Keratinocyte (primary cell): ENCODE results near the gene CLN6. TPM values are rescaled to one million over a fixed set of nuclear protein-coding genes. Genes with fewer than 3 reads are reported as not detected.
A peak's percentile ranks its signal among the peaks of the same experiment; 100 is the strongest.

Experiments used
- DNase-seq: peaks from one replicate; pipeline ENCODE4 v3.0.0-alpha.2; 2011; ENCODE audit warnings: low read depth, missing footprints, low spot score
- FAIRE-seq: peaks from 2 replicates; lab custom pipeline; 2011; peaks lifted over from hg19 to GRCh38; lab: Jason Lieb, UNC
- H2AFZ ChIP-seq: 2 replicates; pipeline ENCODE4 v1.6.0; 2012; ENCODE audit warnings: low read length, control low read depth, inconsistent platforms; ENCODE audit not compliant: control insufficient read depth
- H3K27ac ChIP-seq: 2 replicates; pipeline ENCODE4 v1.5.1; 2011; ENCODE audit warnings: low read length; ENCODE audit not compliant: control insufficient read depth, insufficient read depth
- H3K27me3 ChIP-seq: 3 replicates; pipeline ENCODE4 v1.6.0; 2011; ENCODE audit warnings: low read length; ENCODE audit not compliant: control insufficient read depth, insufficient read depth; ENCODE audit errors: extremely low read depth
- H3K36me3 ChIP-seq, 2 experiments: 2 replicates in 1 of 2; 3 replicates in 1 of 2; pipeline ENCODE4 v1.5.1; 2011; ENCODE audit warnings: low read length in 2 of 2, mild to moderate bottlenecking in 1 of 2; ENCODE audit not compliant: control insufficient read depth in 2 of 2, insufficient read depth in 2 of 2; ENCODE audit errors: extremely low read depth in 1 of 2
- H3K4me1 ChIP-seq: 3 replicates; pipeline ENCODE4 v1.5.1; 2011; ENCODE audit warnings: low read length; ENCODE audit not compliant: control insufficient read depth, insufficient read depth; ENCODE audit errors: extremely low read depth
- H3K4me2 ChIP-seq: 3 replicates; pipeline ENCODE4 v1.6.0; 2011; ENCODE audit warnings: low read depth, low read length; ENCODE audit not compliant: control insufficient read depth, insufficient read depth; ENCODE audit errors: extremely low read depth
- H3K4me3 ChIP-seq, 3 experiments: fragments of 200-600 bp in 1 of 3; sonication (generic) in 1 of 3; 2 replicates in 2 of 3; 3 replicates in 1 of 3; pipeline ENCODE4 v1.5.1; 2011 to 2016; ENCODE audit warnings: low read length in 3 of 3, mild to moderate bottlenecking in 3 of 3, control low read depth in 2 of 3, inconsistent platforms in 1 of 3, low read depth in 1 of 3, mixed read lengths in 1 of 3, mixed run types in 1 of 3, moderate library complexity in 1 of 3; ENCODE audit not compliant: control insufficient read depth in 2 of 3, insufficient read depth in 2 of 3; ENCODE audit errors: extremely low read depth in 1 of 3
- H3K79me2 ChIP-seq: 2 replicates; pipeline ENCODE4 v1.6.0; 2012; ENCODE audit warnings: low read length; ENCODE audit not compliant: control insufficient read depth, insufficient read depth
- H3K9ac ChIP-seq: 3 replicates; pipeline ENCODE4 v1.6.0; 2011; ENCODE audit warnings: low read length; ENCODE audit not compliant: control insufficient read depth, insufficient read depth; ENCODE audit errors: extremely low read depth
- H3K9me1 ChIP-seq: 3 replicates; pipeline ENCODE4 v1.6.0; 2011; ENCODE audit warnings: low read length; ENCODE audit not compliant: control insufficient read depth, insufficient read depth; ENCODE audit errors: extremely low read depth
- H3K9me3 ChIP-seq: 2 replicates; pipeline ENCODE4 v1.5.1; 2012; ENCODE audit warnings: low read depth, low read length; ENCODE audit not compliant: control insufficient read depth
- H4K20me1 ChIP-seq: 3 replicates; pipeline ENCODE4 v1.6.0; 2011; ENCODE audit warnings: low read length; ENCODE audit not compliant: control insufficient read depth, insufficient read depth; ENCODE audit errors: extremely low read depth
- CTCF ChIP-seq, 3 experiments: IDR thresholded peaks in 1 of 3; conservative IDR thresholded peaks in 1 of 3; optimal IDR thresholded peaks in 1 of 3; 2 replicates in 2 of 3; 3 replicates in 1 of 3; pipeline versions ENCODE3 to v1.5.1; 2011; ENCODE audit warnings: low read length in 3 of 3, mild to moderate bottlenecking in 3 of 3, moderate library complexity in 2 of 3, control low read depth in 1 of 3, inconsistent platforms in 1 of 3; ENCODE audit not compliant: insufficient read depth in 2 of 3; ENCODE audit errors: extremely low read depth in 1 of 3
- EZH2 ChIP-seq: IDR thresholded peaks from one replicate; pipeline ENCODE4 v1.6.1; 2012; ENCODE audit warnings: inconsistent platforms, mild to moderate bottlenecking, low read length, moderate library complexity
- dilution Hi-C: fragments of 300-500 bp; cut with MboI; formaldehyde crosslinking; loops from one replicate; pipeline ENCODE4 v1.7.0; 2020; ENCODE audit warnings: low sequenced_read_pairs; ENCODE audit not compliant: extremely low pct_ligation_motif_present
- polyA plus RNA-seq, 5 experiments: library from polyadenylated mRNA; depleted of rRNA in 3 of 5; stranded (reverse) in 3 of 5; stranded (forward) in 1 of 5; unstranded in 1 of 5; fragments of >200 nt; gene quantifications; 1 replicate in 1 of 5; 2 replicates in 3 of 5; 3 replicates in 1 of 5; pipeline versions ENCODE4 v1.2.1 to v1.2.3, GENCODE V29; 2011 to 2012; ENCODE audit warnings: missing spikeins in 2 of 5, low read depth in 1 of 5, low replicate concordance in 1 of 5

Gene CLN6
- polyA plus RNA-seq, 1 donor (not counting 4 experiments of a cell fraction or from before 2014, with no cell fraction given): 26.7 TPM

GRCh38 chr15:68206711-68207151 lies 22.8 kb downstream of the CLN6 start:
- DNase-seq (no peak), FAIRE-seq (no peak)
- no peak overlapping the region for H2AFZ ChIP-seq
- TF ChIP-seq CTCF (optimal IDR thresholded peaks at IDR 0.05 in 1 of 3, IDR thresholded peaks at IDR 0.05 in 1 of 3, conservative IDR thresholded peaks at IDR 0.05 in 1 of 3; ENCODE audit: extremely low read depth in 1 of 3, insufficient read depth in 2 of 3, low read length in 3 of 3) (peak in 1 of 3 experiments; percentile 20), EZH2 (no peak)
- no peaks in the 10 kb centered on the region for H3K9me1 ChIP-seq
- no peak overlapping the region for H3K9ac ChIP-seq
- no peak overlapping the region for H3K4me2 ChIP-seq
- no peaks in the 10 kb centered on the region for H3K79me2 ChIP-seq
- H3K27ac ChIP-seq: no peak overlapping the region
- no peaks in the 10 kb centered on the region for H4K20me1 ChIP-seq
- H3K27me3 ChIP-seq: no peaks in the 10 kb centered on the region
- peaks cover 0 to 3% of the 10 kb centered on the region in 2 experiments for H3K36me3 ChIP-seq
- dilution Hi-C loops: no loop called here
- H3K4me1 ChIP-seq: peaks cover 24% of the 10 kb centered on the region
- H3K4me3 ChIP-seq: no peak overlapping the region
- no peaks in the 10 kb centered on the region for H3K9me3 ChIP-seq

GRCh38 chr15:68205954-68206539 lies 23.5 kb downstream of the CLN6 start:
- no peaks in the 10 kb centered on the region for H3K79me2 ChIP-seq
- H4K20me1 ChIP-seq: no peaks in the 10 kb centered on the region
- peak overlapping the region; percentile 29 for H3K9ac ChIP-seq
- H3K4me3 ChIP-seq: peak overlapping the region in 1 of 3 experiments; percentile 14
- H2AFZ ChIP-seq: no peak overlapping the region
- H3K36me3 ChIP-seq: peaks cover 0 to 3% of the 10 kb centered on the region in 2 experiments
- FAIRE-seq: no peak
- H3K4me1 ChIP-seq: peaks cover 24% of the 10 kb centered on the region
- H3K9me3 ChIP-seq: no peaks in the 10 kb centered on the region
- H3K27ac ChIP-seq: no peak overlapping the region
- H3K4me2 ChIP-seq: peak overlapping the region; percentile 45
- no peaks in the 10 kb centered on the region for H3K27me3 ChIP-seq
- no peaks in the 10 kb centered on the region for H3K9me1 ChIP-seq
- dilution Hi-C loops: no loop called here
- TF ChIP-seq EZH2 (no peak), CTCF (optimal IDR thresholded peaks at IDR 0.05 in 1 of 3, IDR thresholded peaks at IDR 0.05 in 1 of 3, conservative IDR thresholded peaks at IDR 0.05 in 1 of 3; ENCODE audit: extremely low read depth in 1 of 3, insufficient read depth in 2 of 3, low read length in 3 of 3) (no peak)
- no peak for DNase-seq
